HepG2 (cell line): ENCODE data around the gene SECTM1. TPM values are rescaled to one million over a fixed set of nuclear protein-coding genes. Genes with fewer than 3 reads are reported as not detected.

Experiments used
- AGO1 ChIP-seq: fragments of 200-400 bp; formaldehyde crosslinking; IDR thresholded peaks from 2 replicates; pipeline ENCODE4 v1.6.1; 2017; ENCODE audit warnings: mild to moderate bottlenecking, low read depth, low read length, moderate library complexity; ENCODE audit not compliant: poor library complexity, severe bottlenecking
- HNRNPLL ChIP-seq: fragments of 200-400 bp; formaldehyde crosslinking; IDR thresholded peaks from 2 replicates; pipeline ENCODE4 v1.6.1; 2017; ENCODE audit warnings: mild to moderate bottlenecking, low read depth, low read length; ENCODE audit not compliant: poor library complexity, severe bottlenecking
- IKZF4 ChIP-seq: sonication (generic); formaldehyde crosslinking; IDR thresholded peaks from 2 replicates; pipeline ENCODE4 v1.5.1; 2020; ENCODE audit warnings: borderline replicate concordance, mild to moderate bottlenecking, low read depth, missing genetic modification reagents; ENCODE audit errors: not compliant biosample characterization
- MLLT10 ChIP-seq: sonication (generic); formaldehyde crosslinking; IDR thresholded peaks from 2 replicates; pipeline ENCODE4 v1.4.0; 2020; ENCODE audit warnings: missing genetic modification reagents
- MZF1 ChIP-seq: sonication (generic); formaldehyde crosslinking; IDR thresholded peaks from 2 replicates; pipeline ENCODE4 v1.8.1; 2023; ENCODE audit warnings: mild to moderate bottlenecking, missing genetic modification reagents, borderline replicate concordance
- POGZ ChIP-seq: sonication (generic); formaldehyde crosslinking; IDR thresholded peaks from 2 replicates; pipeline ENCODE4 v1.4.0; 2020; ENCODE audit warnings: mild to moderate bottlenecking, missing genetic modification reagents
- REST ChIP-seq, 2 experiments: IDR thresholded peaks; 2 replicates each; pipeline ENCODE4 v1.6.1; 2011 to 2012; ENCODE audit warnings: low read length in 2 of 2, borderline replicate concordance in 1 of 2, low read depth in 1 of 2, mild to moderate bottlenecking in 1 of 2, moderate library complexity in 1 of 2
- RFXAP ChIP-seq: sonication (generic); formaldehyde crosslinking; IDR thresholded peaks from 2 replicates; pipeline ENCODE4 v1.4.0; 2020; ENCODE audit warnings: missing genetic modification reagents, borderline replicate concordance
- SMARCC2 ChIP-seq: fragments of 450-650 bp; IDR thresholded peaks from 2 replicates; pipeline ENCODE4 v1.6.1; 2017; ENCODE audit warnings: antibody characterized with exemption, mild to moderate bottlenecking
- THAP11 ChIP-seq: IDR thresholded peaks from 2 replicates; pipeline ENCODE4 v1.6.1; 2016; ENCODE audit warnings: missing biosample characterization, missing genetic modification reagents
- ZNF143 ChIP-seq: sonication (generic); formaldehyde crosslinking; IDR thresholded peaks from 2 replicates; pipeline ENCODE4 v1.4.0; 2020; ENCODE audit warnings: missing genetic modification reagents
- ZNF292 ChIP-seq: sonication (generic); formaldehyde crosslinking; IDR thresholded peaks from 2 replicates; pipeline ENCODE4 v1.8.1; 2022; ENCODE audit warnings: mild to moderate bottlenecking, low read depth, missing genetic modification reagents, borderline replicate concordance
- ZNF296 ChIP-seq: sonication (generic); formaldehyde crosslinking; conservative IDR thresholded peaks from 2 replicates; pipeline ENCODE4 v1.5.0; 2020; ENCODE audit warnings: mild to moderate bottlenecking, missing genetic modification reagents
- ZNF354B ChIP-seq: sonication (generic); formaldehyde crosslinking; IDR thresholded peaks from 2 replicates; pipeline ENCODE4 v1.8.0; 2022; ENCODE audit warnings: mild to moderate bottlenecking, missing genetic modification reagents
- ZNF547 ChIP-seq: sonication (generic); formaldehyde crosslinking; IDR thresholded peaks from 2 replicates; pipeline ENCODE4 v1.5.1; 2020; ENCODE audit warnings: mild to moderate bottlenecking, missing genetic modification reagents
- ZNF577 ChIP-seq: sonication (generic); formaldehyde crosslinking; IDR thresholded peaks from 2 replicates; pipeline ENCODE4 v1.4.0; 2020; ENCODE audit warnings: mild to moderate bottlenecking, low read depth, missing genetic modification reagents, borderline replicate concordance
- polyA plus RNA-seq, 8 experiments: library from polyadenylated mRNA; depleted of rRNA in 3 of 8; stranded (reverse) in 7 of 8; unstranded in 1 of 8; fragments of >200 nt; fragmentation: Illumina TruSeq in 4 of 8; extraction: Trizol in 4 of 8; gene quantifications; 2 replicates each; pipeline versions ENCODE4 v1.2.1 to v1.2.3, GENCODE V29; 2011 to 2016; ENCODE audit warnings: low read depth in 4 of 8, missing spikeins in 1 of 8, mixed read lengths in 1 of 8; ENCODE audit not compliant: insufficient read depth in 1 of 8
- total RNA-seq, 5 experiments: library from RNA; depleted of rRNA; stranded (reverse); fragments of >200 nt; fragmentation: Illumina TruSeq; extraction: Trizol; gene quantifications; 2 replicates each; pipeline ENCODE4 v1.2.3, GENCODE V29; 2016; ENCODE audit warnings: low read depth in 1 of 5
- TF ChIP-seq, protein P1 (sequence below): IDR thresholded peaks from 2 replicates; pipeline ENCODE4 v1.6.1; 2016; ENCODE audit warnings: missing genetic modification reagents, missing compliant biosample characterization
- TF ChIP-seq, protein P2 (sequence below): sonication (generic); formaldehyde crosslinking; IDR thresholded peaks from 2 replicates; pipeline ENCODE4 v1.4.0; 2020; ENCODE audit warnings: missing genetic modification reagents, borderline replicate concordance

SECTM1 gene
- total and polyA plus RNA-seq, 2 of the 13 experiments (the other 11 are each of a cell fraction or from before 2014, with no cell fraction given), result 3.5 to 5.3 TPM

GRCh38 chr17:82309656-82310570 is 23.7 kb downstream of the SECTM1 start (continued):
- 0 out of 2 replicates have a peak, but pooled peaks have one; percentile 3 for TF ChIP-seq POGZ
- no peak for TF ChIP-seq MLLT10 (CRISPR knock-in tag)
- no peak for TF ChIP-seq AGO1
- TF ChIP-seq ZNF296, result peak; percentile 58; the same call in 1 of the 2 replicates
- 0 out of 2 replicates have a peak, but pooled peaks have one; percentile 25 for TF ChIP-seq THAP11
- no peak for TF ChIP-seq ZNF577 (CRISPR knock-in tag)
- TF ChIP-seq, protein P1, sequence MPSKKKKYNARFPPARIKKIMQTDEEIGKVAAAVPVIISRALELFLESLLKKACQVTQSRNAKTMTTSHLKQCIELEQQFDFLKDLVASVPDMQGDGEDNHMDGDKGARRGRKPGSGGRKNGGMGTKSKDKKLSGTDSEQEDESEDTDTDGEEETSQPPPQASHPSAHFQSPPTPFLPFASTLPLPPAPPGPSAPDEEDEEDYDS (CRISPR knock-in tag), result peak; percentile 47; the same call in 1 of the 2 replicates
- no peak for TF ChIP-seq REST (IDR thresholded peaks at IDR 0.05; ENCODE audit: borderline replicate concordance in 1 of 2, low read depth in 1 of 2, low read length in 2 of 2)
- no peak for TF ChIP-seq ZNF143 (CRISPR knock-in tag)
- 0 out of 2 replicates have a peak, but pooled peaks have one; percentile 21 for TF ChIP-seq RFXAP (CRISPR knock-in tag)
- TF ChIP-seq, protein P2, sequence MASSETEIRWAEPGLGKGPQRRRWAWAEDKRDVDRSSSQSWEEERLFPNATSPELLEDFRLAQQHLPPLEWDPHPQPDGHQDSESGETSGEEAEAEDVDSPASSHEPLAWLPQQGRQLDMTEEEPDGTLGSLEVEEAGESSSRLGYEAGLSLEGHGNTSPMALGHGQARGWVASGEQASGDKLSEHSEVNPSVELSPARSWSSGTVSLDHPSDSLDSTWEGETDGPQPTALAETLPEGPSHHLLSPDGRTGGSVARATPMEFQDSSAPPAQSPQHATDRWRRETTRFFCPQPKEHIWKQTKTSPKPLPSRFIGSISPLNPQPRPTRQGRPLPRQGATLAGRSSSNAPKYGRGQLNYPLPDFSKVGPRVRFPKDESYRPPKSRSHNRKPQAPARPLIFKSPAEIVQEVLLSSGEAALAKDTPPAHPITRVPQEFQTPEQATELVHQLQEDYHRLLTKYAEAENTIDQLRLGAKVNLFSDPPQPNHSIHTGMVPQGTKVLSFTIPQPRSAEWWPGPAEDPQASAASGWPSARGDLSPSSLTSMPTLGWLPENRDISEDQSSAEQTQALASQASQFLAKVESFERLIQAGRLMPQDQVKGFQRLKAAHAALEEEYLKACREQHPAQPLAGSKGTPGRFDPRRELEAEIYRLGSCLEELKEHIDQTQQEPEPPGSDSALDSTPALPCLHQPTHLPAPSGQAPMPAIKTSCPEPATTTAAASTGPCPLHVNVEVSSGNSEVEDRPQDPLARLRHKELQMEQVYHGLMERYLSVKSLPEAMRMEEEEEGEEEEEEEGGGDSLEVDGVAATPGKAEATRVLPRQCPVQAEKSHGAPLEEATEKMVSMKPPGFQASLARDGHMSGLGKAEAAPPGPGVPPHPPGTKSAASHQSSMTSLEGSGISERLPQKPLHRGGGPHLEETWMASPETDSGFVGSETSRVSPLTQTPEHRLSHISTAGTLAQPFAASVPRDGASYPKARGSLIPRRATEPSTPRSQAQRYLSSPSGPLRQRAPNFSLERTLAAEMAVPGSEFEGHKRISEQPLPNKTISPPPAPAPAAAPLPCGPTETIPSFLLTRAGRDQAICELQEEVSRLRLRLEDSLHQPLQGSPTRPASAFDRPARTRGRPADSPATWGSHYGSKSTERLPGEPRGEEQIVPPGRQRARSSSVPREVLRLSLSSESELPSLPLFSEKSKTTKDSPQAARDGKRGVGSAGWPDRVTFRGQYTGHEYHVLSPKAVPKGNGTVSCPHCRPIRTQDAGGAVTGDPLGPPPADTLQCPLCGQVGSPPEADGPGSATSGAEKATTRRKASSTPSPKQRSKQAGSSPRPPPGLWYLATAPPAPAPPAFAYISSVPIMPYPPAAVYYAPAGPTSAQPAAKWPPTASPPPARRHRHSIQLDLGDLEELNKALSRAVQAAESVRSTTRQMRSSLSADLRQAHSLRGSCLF (CRISPR knock-in tag), result no peak
- no peak for TF ChIP-seq SMARCC2
- TF ChIP-seq ZNF547 (CRISPR knock-in tag), result 0 out of 2 replicates have a peak, but pooled peaks have one; percentile 49
- peak; percentile 51; the same call in 1 of the 2 replicates for TF ChIP-seq ZNF292 (CRISPR knock-in tag)
- TF ChIP-seq IKZF4 (CRISPR knock-in tag), result no peak
- TF ChIP-seq HNRNPLL, result no peak
- peak; percentile 48; the same call in 1 of the 2 replicates for TF ChIP-seq MZF1 (CRISPR knock-in tag)
- TF ChIP-seq ZNF354B (CRISPR knock-in tag), result no peak
